Measurements from ENCODE around the gene OGT.

GRCh38 chrX:71618787-71619186, 85.9 kb downstream of the OGT start:
- no peak for TF ChIP-seq EP300 (IDR thresholded peaks at IDR 0.05)
- TF ChIP-seq CTCF (IDR thresholded peaks at IDR 0.05), result no peak

All from tibial nerve (tissue), 4 donors.